ENCODE measurements around the gene DHRS7. TPM values are rescaled to one million over a fixed set of nuclear protein-coding genes. Genes with fewer than 3 reads are reported as not detected.

Gene DHRS7
- total RNA-seq, 1 donor = 52.5 TPM

DNA sequence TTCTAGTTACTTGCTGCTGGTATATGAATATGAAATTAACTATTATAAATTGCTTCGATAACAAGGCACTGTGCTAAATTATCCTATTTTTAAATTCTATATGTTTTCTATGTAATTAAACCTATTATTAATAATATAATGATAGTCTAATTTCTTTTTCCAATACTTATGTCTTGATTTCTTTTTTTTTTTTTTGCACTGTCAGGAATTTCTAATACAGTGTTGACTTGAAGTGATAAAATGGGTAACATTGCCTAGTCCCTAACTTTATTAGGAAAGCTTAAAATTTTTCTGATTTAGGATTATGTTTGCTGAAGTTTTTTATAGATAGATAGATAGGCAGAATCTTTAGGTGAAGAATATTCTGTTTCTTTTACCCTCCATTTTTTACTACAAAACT, 13.6 kb upstream of the DHRS7 start:
- Histone ChIP-seq H3K4me3 (ENCODE audit: insufficient read depth, low read length) (no peak overlapping the region), H3K36me3 (ENCODE audit: insufficient read depth, low read length) (no peaks in the 10 kb centered on the region), H3K4me1 (ENCODE audit: insufficient read depth, low read length) (peaks cover 1% of the 10 kb centered on the region), H3K79me2 (ENCODE audit: insufficient read depth, low read length) (no peaks in the 10 kb centered on the region), H3K4me2 (ENCODE audit: insufficient read depth, low read length) (no peak overlapping the region), H2AFZ (ENCODE audit: low read length) (no peak overlapping the region), H3K9me3 (ENCODE audit: low read depth, low read length) (no peaks in the 10 kb centered on the region), H3K27ac (ENCODE audit: low read depth, low read length) (no peak overlapping the region), H4K20me1 (ENCODE audit: insufficient read depth, low read length) (no peaks in the 10 kb centered on the region), H3K27me3 (ENCODE audit: insufficient read depth, low read length) (no peaks in the 10 kb centered on the region)
- TF ChIP-seq, protein P1, sequence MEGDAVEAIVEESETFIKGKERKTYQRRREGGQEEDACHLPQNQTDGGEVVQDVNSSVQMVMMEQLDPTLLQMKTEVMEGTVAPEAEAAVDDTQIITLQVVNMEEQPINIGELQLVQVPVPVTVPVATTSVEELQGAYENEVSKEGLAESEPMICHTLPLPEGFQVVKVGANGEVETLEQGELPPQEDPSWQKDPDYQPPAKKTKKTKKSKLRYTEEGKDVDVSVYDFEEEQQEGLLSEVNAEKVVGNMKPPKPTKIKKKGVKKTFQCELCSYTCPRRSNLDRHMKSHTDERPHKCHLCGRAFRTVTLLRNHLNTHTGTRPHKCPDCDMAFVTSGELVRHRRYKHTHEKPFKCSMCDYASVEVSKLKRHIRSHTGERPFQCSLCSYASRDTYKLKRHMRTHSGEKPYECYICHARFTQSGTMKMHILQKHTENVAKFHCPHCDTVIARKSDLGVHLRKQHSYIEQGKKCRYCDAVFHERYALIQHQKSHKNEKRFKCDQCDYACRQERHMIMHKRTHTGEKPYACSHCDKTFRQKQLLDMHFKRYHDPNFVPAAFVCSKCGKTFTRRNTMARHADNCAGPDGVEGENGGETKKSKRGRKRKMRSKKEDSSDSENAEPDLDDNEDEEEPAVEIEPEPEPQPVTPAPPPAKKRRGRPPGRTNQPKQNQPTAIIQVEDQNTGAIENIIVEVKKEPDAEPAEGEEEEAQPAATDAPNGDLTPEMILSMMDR (IDR thresholded peaks at IDR 0.05; ENCODE audit: extremely low read depth, low read depth, low read length) = no peak
- no peak for DNase-seq (ENCODE audit: insufficient read length, low spot score, missing footprints)

DNA sequence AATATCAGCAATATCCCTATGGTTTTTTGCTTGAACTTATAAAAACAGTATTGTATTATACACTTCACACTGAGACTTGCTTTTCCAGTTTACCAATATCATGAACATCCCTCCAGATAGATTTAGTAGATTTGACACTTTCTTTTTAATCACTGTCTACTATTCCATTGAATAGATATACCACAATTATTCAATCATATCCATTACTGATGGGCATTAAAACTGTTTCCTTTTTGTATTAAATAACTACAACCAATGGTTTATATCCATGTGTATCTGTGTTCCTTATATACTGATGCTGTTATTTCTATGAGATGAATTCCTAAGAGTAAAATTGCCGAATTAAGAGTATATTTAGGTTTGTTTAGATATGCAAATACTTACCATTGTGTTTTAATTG, 13.0 kb upstream of the DHRS7 start:
- no peak overlapping the region for H3K4me2 ChIP-seq (ENCODE audit: insufficient read depth, low read length)
- no peaks in the 10 kb centered on the region for H3K79me2 ChIP-seq (ENCODE audit: insufficient read depth, low read length)
- TF ChIP-seq, protein P1 (IDR thresholded peaks at IDR 0.05; ENCODE audit: extremely low read depth, low read depth, low read length) = no peak
- no peaks in the 10 kb centered on the region for H3K36me3 ChIP-seq (ENCODE audit: insufficient read depth, low read length)
- no peak overlapping the region for H3K27ac ChIP-seq (ENCODE audit: low read depth, low read length)
- no peak overlapping the region for H2AFZ ChIP-seq (ENCODE audit: low read length)
- H3K4me1 ChIP-seq (ENCODE audit: insufficient read depth, low read length) = no peaks in the 10 kb centered on the region
- no peak overlapping the region for H3K4me3 ChIP-seq (ENCODE audit: insufficient read depth, low read length)
- no peaks in the 10 kb centered on the region for H4K20me1 ChIP-seq (ENCODE audit: insufficient read depth, low read length)
- no peak for DNase-seq (ENCODE audit: insufficient read length, low spot score, missing footprints)
- H3K27me3 ChIP-seq (ENCODE audit: insufficient read depth, low read length) = no peaks in the 10 kb centered on the region
- H3K9me3 ChIP-seq (ENCODE audit: low read depth, low read length) = no peaks in the 10 kb centered on the region

DNA sequence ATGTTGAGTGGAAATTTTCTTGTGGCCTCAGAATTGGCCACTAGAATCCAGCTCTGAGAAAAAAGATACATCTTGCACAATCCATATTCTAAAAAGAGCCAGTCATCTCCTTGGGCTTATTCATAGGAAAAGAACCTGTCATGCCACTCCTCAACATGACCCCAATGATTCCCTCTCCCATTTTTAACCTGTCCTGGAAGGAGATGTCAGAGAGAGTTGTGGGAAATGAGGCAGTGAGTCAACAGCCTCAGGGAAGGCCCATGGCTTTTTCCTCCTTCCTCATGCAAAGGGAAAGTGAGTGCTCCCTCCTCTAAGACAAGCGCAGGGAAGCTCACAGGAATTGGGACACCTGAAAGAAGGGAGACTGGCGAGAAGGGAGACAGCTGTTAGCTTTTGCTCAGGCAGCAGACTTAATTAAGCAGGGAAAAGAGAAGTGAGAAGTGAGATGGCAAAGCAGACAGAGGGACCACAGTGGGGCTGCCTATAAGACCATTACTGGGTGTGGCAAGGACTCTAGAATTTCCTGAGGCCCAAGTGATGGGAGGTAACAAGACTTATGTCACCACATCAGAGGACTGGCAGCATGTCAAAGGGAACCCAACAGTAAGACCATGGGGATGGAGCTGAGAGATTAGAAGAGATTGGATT, 10.2 kb upstream of the DHRS7 start:
- H3K27me3 ChIP-seq (ENCODE audit: insufficient read depth, low read length) = no peaks in the 10 kb centered on the region
- TF ChIP-seq, protein P1 (IDR thresholded peaks at IDR 0.05; ENCODE audit: extremely low read depth, low read depth, low read length) = no peak
- H3K9me3 ChIP-seq (ENCODE audit: low read depth, low read length) = no peaks in the 10 kb centered on the region
- no peak overlapping the region for H3K27ac ChIP-seq (ENCODE audit: low read depth, low read length)
- DNase-seq (ENCODE audit: insufficient read length, low spot score, missing footprints) = peak; percentile 6
- no peaks in the 10 kb centered on the region for H3K79me2 ChIP-seq (ENCODE audit: insufficient read depth, low read length)
- H3K4me2 ChIP-seq (ENCODE audit: insufficient read depth, low read length) = no peak overlapping the region
- H2AFZ ChIP-seq (ENCODE audit: low read length) = no peak overlapping the region
- no peaks in the 10 kb centered on the region for H3K36me3 ChIP-seq (ENCODE audit: insufficient read depth, low read length)
- no peaks in the 10 kb centered on the region for H3K4me1 ChIP-seq (ENCODE audit: insufficient read depth, low read length)
- H4K20me1 ChIP-seq (ENCODE audit: insufficient read depth, low read length) = no peaks in the 10 kb centered on the region
- H3K4me3 ChIP-seq (ENCODE audit: insufficient read depth, low read length) = no peak overlapping the region

DNA sequence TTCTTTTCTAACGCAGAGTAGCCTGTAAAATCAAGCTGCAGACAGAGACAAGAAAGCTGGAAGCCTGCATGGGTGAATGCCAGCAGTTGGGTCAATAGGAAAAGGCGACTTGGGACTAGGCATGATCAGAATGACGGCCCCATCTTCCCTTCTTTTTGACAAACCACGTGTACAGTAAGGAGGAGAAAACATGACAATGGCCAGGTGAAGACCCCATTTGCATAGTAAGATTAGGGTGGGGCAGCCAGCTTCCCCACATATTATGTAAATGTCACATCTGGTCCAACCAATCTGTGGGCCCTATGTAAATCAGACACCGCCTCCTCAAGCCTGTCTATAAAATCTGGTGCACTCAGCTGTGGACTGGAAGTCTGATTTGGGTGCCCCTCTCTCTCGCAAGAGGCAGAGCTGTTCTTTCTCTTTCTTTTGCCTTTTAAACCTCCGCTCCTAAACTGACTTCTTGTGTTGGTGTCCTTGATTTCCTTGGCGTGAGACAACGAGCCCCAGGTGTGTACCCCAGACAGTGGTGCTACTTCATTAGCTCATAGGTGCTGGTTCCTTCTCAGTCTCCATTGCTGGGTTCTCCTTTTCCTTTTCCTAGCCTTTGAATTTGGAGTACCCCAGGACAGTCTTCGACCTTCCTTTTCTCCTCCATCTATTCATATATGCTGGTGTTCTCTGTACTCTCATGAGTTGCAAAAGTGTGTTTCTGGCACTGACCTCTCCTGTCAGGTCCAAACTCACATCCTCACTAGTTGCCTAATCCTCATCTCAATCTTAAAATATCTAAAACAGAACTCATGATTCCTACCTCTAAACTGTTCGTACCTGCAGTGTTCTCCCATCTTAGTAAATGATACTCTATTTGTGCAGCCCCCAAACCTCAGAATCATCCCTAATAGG, 9.4 kb upstream of the DHRS7 start:
- DNase-seq (ENCODE audit: insufficient read length, low spot score, missing footprints) = peak; percentile 11
- H4K20me1 ChIP-seq (ENCODE audit: insufficient read depth, low read length) = no peaks in the 10 kb centered on the region
- no peak overlapping the region for H3K4me3 ChIP-seq (ENCODE audit: insufficient read depth, low read length)
- H3K27me3 ChIP-seq (ENCODE audit: insufficient read depth, low read length) = no peaks in the 10 kb centered on the region
- no peaks in the 10 kb centered on the region for H3K79me2 ChIP-seq (ENCODE audit: insufficient read depth, low read length)
- H3K9me3 ChIP-seq (ENCODE audit: low read depth, low read length) = no peaks in the 10 kb centered on the region
- no peaks in the 10 kb centered on the region for H3K4me1 ChIP-seq (ENCODE audit: insufficient read depth, low read length)
- no peaks in the 10 kb centered on the region for H3K36me3 ChIP-seq (ENCODE audit: insufficient read depth, low read length)
- TF ChIP-seq, protein P1 (IDR thresholded peaks at IDR 0.05; ENCODE audit: extremely low read depth, low read depth, low read length) = no peak
- H3K27ac ChIP-seq (ENCODE audit: low read depth, low read length) = no peak overlapping the region
- no peak overlapping the region for H3K4me2 ChIP-seq (ENCODE audit: insufficient read depth, low read length)
- H2AFZ ChIP-seq (ENCODE audit: low read length) = no peak overlapping the region

All from osteoblast (primary cell).